ENCODE results near the gene HEBP1.

DNA sequence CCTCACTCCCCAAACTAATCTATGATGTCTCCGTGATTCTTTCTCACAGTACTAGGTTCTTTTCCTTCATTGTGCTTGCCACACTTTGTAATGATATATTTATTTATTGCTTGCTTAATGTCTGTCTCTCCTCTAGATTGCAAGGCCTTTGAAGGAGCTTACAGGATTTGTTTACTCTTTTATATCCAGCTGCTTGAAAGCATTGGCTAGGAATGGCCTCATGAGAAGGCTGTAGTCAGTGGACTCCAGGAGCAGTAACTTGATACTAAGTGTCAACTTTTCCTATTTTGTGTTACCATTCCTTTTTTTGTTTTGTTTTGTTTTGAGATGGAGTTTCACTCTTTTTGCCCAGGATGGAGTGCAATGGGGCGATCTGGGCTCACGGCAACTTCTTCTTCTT is 36.8 kb upstream of the HEBP1 start:
- TF ChIP-seq, protein P1, sequence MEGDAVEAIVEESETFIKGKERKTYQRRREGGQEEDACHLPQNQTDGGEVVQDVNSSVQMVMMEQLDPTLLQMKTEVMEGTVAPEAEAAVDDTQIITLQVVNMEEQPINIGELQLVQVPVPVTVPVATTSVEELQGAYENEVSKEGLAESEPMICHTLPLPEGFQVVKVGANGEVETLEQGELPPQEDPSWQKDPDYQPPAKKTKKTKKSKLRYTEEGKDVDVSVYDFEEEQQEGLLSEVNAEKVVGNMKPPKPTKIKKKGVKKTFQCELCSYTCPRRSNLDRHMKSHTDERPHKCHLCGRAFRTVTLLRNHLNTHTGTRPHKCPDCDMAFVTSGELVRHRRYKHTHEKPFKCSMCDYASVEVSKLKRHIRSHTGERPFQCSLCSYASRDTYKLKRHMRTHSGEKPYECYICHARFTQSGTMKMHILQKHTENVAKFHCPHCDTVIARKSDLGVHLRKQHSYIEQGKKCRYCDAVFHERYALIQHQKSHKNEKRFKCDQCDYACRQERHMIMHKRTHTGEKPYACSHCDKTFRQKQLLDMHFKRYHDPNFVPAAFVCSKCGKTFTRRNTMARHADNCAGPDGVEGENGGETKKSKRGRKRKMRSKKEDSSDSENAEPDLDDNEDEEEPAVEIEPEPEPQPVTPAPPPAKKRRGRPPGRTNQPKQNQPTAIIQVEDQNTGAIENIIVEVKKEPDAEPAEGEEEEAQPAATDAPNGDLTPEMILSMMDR (IDR thresholded peaks at IDR 0.05; ENCODE audit: insufficient read depth, low read length): no peak
- TF ChIP-seq POLR2AphosphoS5 (IDR thresholded peaks at IDR 0.05; ENCODE audit: low read depth) (no peak), SPI1 (IDR thresholded peaks at IDR 0.05; ENCODE audit: borderline replicate concordance, low read depth) (no peak), GABPA (IDR thresholded peaks at IDR 0.05; ENCODE audit: low read depth) (no peak)
- TF ChIP-seq, protein P2, sequence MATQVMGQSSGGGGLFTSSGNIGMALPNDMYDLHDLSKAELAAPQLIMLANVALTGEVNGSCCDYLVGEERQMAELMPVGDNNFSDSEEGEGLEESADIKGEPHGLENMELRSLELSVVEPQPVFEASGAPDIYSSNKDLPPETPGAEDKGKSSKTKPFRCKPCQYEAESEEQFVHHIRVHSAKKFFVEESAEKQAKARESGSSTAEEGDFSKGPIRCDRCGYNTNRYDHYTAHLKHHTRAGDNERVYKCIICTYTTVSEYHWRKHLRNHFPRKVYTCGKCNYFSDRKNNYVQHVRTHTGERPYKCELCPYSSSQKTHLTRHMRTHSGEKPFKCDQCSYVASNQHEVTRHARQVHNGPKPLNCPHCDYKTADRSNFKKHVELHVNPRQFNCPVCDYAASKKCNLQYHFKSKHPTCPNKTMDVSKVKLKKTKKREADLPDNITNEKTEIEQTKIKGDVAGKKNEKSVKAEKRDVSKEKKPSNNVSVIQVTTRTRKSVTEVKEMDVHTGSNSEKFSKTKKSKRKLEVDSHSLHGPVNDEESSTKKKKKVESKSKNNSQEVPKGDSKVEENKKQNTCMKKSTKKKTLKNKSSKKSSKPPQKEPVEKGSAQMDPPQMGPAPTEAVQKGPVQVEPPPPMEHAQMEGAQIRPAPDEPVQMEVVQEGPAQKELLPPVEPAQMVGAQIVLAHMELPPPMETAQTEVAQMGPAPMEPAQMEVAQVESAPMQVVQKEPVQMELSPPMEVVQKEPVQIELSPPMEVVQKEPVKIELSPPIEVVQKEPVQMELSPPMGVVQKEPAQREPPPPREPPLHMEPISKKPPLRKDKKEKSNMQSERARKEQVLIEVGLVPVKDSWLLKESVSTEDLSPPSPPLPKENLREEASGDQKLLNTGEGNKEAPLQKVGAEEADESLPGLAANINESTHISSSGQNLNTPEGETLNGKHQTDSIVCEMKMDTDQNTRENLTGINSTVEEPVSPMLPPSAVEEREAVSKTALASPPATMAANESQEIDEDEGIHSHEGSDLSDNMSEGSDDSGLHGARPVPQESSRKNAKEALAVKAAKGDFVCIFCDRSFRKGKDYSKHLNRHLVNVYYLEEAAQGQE (IDR thresholded peaks at IDR 0.05; ENCODE audit: insufficient replicate concordance, low read depth): no peak
